Measurements from ENCODE around the gene CNNM4.

Gene CNNM4

GRCh38 chr2:96772903-96773671 lies 12.4 kb downstream of the CNNM4 start:
- Histone ChIP-seq H3K4me3 (replicated peaks; ENCODE audit: low read depth, low read length) (peak overlapping the region; percentile 37), H3K36me3 (ENCODE audit: control insufficient read depth, insufficient read depth, low read length) (no peaks in the 10 kb centered on the region), H3K27me3 (replicated peaks; ENCODE audit: control insufficient read depth, insufficient read depth, low read length) (no peaks in the 10 kb centered on the region)
- TF ChIP-seq CTCF (IDR thresholded peaks at IDR 0.05; ENCODE audit: insufficient read depth, low read length, poor library complexity, severe bottlenecking): no peak
- DNase-seq (ENCODE audit: extremely low read depth, insufficient read length): peak; percentile 53

GRCh38 chr2:96773922-96774321 lies 13.2 kb downstream of the CNNM4 start:
- TF ChIP-seq CTCF (IDR thresholded peaks at IDR 0.05; ENCODE audit: insufficient read depth, low read length, poor library complexity, severe bottlenecking): no peak
- H3K4me3 ChIP-seq (replicated peaks; ENCODE audit: low read depth, low read length): peak overlapping the region; percentile 40
- DNase-seq (ENCODE audit: extremely low read depth, insufficient read length): peak; percentile 63
- no peaks in the 10 kb centered on the region for H3K27me3 ChIP-seq (replicated peaks; ENCODE audit: control insufficient read depth, insufficient read depth, low read length)
- no peaks in the 10 kb centered on the region for H3K36me3 ChIP-seq (ENCODE audit: control insufficient read depth, insufficient read depth, low read length)

GRCh38 chr2:96775160-96775559 lies 14.5 kb downstream of the CNNM4 start:
- Histone ChIP-seq H3K27me3 (replicated peaks; ENCODE audit: control insufficient read depth, insufficient read depth, low read length) (no peaks in the 10 kb centered on the region), H3K4me3 (replicated peaks; ENCODE audit: low read depth, low read length) (no peak overlapping the region), H3K36me3 (ENCODE audit: control insufficient read depth, insufficient read depth, low read length) (no peaks in the 10 kb centered on the region)
- TF ChIP-seq CTCF (IDR thresholded peaks at IDR 0.05; ENCODE audit: insufficient read depth, low read length, poor library complexity, severe bottlenecking): no peak
- DNase-seq (ENCODE audit: extremely low read depth, insufficient read length): no peak

GRCh38 chr2:96783388-96783787 lies 22.7 kb downstream of the CNNM4 start:
- no peaks in the 10 kb centered on the region; the same call in 1 of the 2 replicates for H3K36me3 ChIP-seq (ENCODE audit: control insufficient read depth, insufficient read depth, low read length)
- no peak overlapping the region for H3K4me3 ChIP-seq (replicated peaks; ENCODE audit: low read depth, low read length)
- no peak for DNase-seq (ENCODE audit: extremely low read depth, insufficient read length)
- H3K27me3 ChIP-seq (replicated peaks; ENCODE audit: control insufficient read depth, insufficient read depth, low read length): no peaks in the 10 kb centered on the region
- no peak for TF ChIP-seq CTCF (IDR thresholded peaks at IDR 0.05; ENCODE audit: insufficient read depth, low read length, poor library complexity, severe bottlenecking)

GRCh38 chr2:96787411-96787810 lies 26.7 kb downstream of the CNNM4 start:
- no peak overlapping the region for H3K4me3 ChIP-seq (replicated peaks; ENCODE audit: low read depth, low read length)
- DNase-seq (ENCODE audit: extremely low read depth, insufficient read length): no peak
- no peaks in the 10 kb centered on the region for H3K36me3 ChIP-seq (ENCODE audit: control insufficient read depth, insufficient read depth, low read length)
- H3K27me3 ChIP-seq (replicated peaks; ENCODE audit: control insufficient read depth, insufficient read depth, low read length): no peaks in the 10 kb centered on the region
- TF ChIP-seq CTCF (IDR thresholded peaks at IDR 0.05; ENCODE audit: insufficient read depth, low read length, poor library complexity, severe bottlenecking): no peak

All from GM06990 (cell line).